HUES6 (cell line): Measurements from ENCODE around the gene HNMT.
A peak's percentile ranks its signal among the peaks of the same experiment; 100 is the strongest.
"Not testable (repeated sequence)": the region's sequence is repeated elsewhere in the genome, so short reads cannot be mapped to it uniquely, and the experiment has no call there.

Experiments
- H3K27ac ChIP-seq: 2 replicates; pipeline ENCODE4 v1.7.0; 2013; ENCODE audit warnings: low read depth, mild to moderate bottlenecking, low read length, inconsistent platforms
- H3K27me3 ChIP-seq: 2 replicates; pipeline ENCODE4 v1.6.1; 2013; ENCODE audit warnings: low read length; ENCODE audit not compliant: control insufficient read depth, insufficient read depth
- H3K36me3 ChIP-seq: 2 replicates; pipeline ENCODE4 v1.6.1; 2013; ENCODE audit warnings: low read length; ENCODE audit not compliant: control insufficient read depth, insufficient read depth
- H3K4me1 ChIP-seq: 2 replicates; pipeline ENCODE4 v1.6.1; 2013; ENCODE audit warnings: low read length; ENCODE audit not compliant: control insufficient read depth, insufficient read depth
- H3K4me3 ChIP-seq: 2 replicates; pipeline ENCODE4 v1.5.1; 2013; ENCODE audit warnings: low read depth, low read length
- H3K9ac ChIP-seq: one replicate; pipeline ENCODE4 v1.6.1; 2013; ENCODE audit warnings: mild to moderate bottlenecking, low read length
- H3K9me3 ChIP-seq: 2 replicates; pipeline ENCODE4 v1.6.1; 2013; ENCODE audit warnings: low read depth, low read length; ENCODE audit not compliant: control insufficient read depth, insufficient read depth

HNMT gene

DNA sequence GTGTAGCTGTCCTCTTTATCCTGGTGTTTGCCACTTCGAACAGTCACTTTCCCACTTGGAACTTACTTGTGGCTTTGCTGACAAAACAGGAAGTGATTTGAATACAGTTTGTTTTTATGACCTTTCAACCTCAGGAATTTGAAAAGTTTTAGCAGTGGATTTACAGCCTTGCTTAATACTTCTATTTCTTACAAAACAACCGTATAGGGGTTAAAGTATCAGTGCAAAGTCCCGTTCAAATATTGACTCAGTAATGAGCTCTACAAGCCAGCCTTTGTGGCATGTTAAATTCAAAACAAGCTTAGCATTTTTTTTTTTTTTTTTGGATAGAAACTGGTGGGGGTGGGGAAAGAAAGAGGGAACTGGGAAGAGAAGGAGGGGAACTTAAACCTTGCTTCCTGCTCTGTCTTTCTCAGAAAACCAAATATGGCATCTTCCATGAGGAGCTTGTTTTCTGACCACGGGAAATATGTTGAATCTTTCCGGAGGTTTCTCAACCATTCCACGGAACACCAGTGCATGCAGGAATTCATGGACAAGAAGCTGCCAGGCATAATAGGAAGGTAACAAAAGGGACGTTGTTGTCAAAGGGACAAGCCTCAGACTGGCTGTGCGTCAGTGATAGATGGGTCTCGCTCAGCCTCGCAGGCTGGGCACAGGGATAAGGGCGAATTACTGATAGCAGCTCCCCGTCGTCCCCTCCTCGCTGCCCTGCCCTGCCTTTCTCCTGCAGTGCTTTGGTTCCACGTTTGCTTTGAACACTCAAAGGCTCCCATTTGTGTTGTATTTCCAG lies at the start of gene HNMT:
Gene HNMT, plus strand, starts transcription at position 408 of the 793 bp plus-strand sequence. Its CDS starts 19 bp downstream, at position 427.
- H3K4me3 ChIP-seq: peak within 1 kb of the TSS; percentile 48
- no peaks in the 10 kb centered on the region for H3K27me3 ChIP-seq
- no peaks in the 10 kb centered on the region for H3K36me3 ChIP-seq
- no peaks in the 10 kb centered on the region; the same call in 1 of the 2 replicates for H3K9me3 ChIP-seq
- H3K4me1 ChIP-seq: peaks cover 21% of the 10 kb centered on the region
- H3K27ac ChIP-seq: peak within 1 kb of the TSS; percentile 72
- peak within 1 kb of the TSS; percentile 77 for H3K9ac ChIP-seq

- no peaks in the 10 kb centered on the region for H3K27me3 ChIP-seq
- no peak overlapping the region for H3K27ac ChIP-seq
- H3K4me1 ChIP-seq: no peaks in the 10 kb centered on the region
- no peak overlapping the region for H3K4me3 ChIP-seq
- no peaks in the 10 kb centered on the region for H3K9me3 ChIP-seq
- no peaks in the 10 kb centered on the region for H3K36me3 ChIP-seq
- H3K9ac ChIP-seq: no peak overlapping the region
Observed at GRCh38 chr2:137921105-137921880, 43.0 kb upstream of the HNMT start.

DNA sequence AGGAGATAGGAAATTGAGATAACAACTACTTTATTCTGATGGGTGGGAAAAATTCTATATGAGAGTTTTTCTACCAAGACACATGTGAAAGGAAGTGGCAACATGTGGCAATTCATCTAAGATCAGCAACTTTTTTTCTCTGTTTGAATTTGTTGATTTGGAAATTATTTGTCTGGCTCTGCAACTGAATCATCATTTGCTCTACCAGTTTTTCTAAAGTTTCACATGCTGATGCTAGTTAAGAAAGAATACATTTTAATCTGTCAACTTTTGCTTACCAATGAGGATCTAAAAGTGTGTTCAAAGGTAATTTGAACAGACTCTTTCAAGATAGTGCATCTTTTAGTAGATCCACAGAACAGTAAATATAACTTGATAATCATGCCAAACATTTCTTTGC lies 42.1 kb upstream of the HNMT start:
- H3K9me3 ChIP-seq, H3K27me3 ChIP-seq, H3K4me1 ChIP-seq, H3K27ac ChIP-seq, H3K4me3 ChIP-seq, H3K36me3 ChIP-seq, H3K9ac ChIP-seq: not testable (repeated sequence)

DNA sequence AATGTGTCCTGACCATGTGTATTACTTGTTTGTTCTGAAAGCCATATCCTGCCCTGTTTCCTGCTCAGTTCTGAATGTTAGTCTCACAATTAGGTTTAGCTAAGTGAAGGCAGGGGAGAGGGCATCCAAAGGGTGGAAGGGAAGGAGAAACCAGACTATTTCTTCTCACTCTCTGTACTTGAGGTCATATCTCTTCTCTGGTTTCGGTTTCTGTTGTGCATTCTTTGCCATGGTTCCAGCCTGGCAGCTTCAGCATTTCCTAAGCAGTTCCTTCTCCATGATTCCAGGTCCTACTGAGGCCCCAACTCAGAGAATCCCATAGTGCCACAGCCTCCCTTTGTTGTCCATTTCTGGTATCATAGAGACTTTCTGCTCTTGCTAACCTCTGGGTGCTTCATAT lies 40.3 kb upstream of the HNMT start:
- Histone ChIP-seq H3K4me3 (no peak overlapping the region), H3K4me1 (no peaks in the 10 kb centered on the region), H3K36me3 (no peaks in the 10 kb centered on the region), H3K27me3 (no peaks in the 10 kb centered on the region), H3K9me3 (no peaks in the 10 kb centered on the region), H3K9ac (no peak overlapping the region), H3K27ac (no peak overlapping the region)

DNA sequence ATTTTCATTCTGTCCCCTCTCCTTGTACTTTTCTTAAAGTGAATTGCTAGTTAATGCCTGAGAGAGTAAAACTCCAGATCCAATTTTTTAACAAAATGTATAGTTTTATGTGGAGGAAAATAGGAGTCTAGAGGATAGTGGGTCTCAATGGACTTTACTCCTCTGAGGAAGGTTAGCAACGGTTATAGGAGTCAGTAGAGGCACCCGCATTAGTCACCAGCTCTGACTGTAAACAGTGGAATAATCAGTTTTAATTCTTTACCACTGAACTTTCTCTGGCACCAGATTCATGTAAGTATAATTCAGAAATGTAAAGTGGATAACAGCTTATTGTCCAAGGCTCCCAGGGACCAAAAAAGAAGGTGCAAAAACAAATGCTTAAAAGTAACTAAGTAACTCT lies 38.7 kb upstream of the HNMT start:
- H3K4me3 ChIP-seq: no peak overlapping the region
- H3K27ac ChIP-seq: no peak overlapping the region
- H3K9me3 ChIP-seq: no peaks in the 10 kb centered on the region
- no peaks in the 10 kb centered on the region for H3K36me3 ChIP-seq
- H3K27me3 ChIP-seq: no peaks in the 10 kb centered on the region
- H3K9ac ChIP-seq: no peak overlapping the region
- H3K4me1 ChIP-seq: no peaks in the 10 kb centered on the region; the same call in 1 of the 2 replicates

GRCh38 chr2:137927846-137928245 lies 36.4 kb upstream of the HNMT start:
- Histone ChIP-seq H3K27me3 (no peaks in the 10 kb centered on the region), H3K27ac (no peak overlapping the region), H3K36me3 (no peaks in the 10 kb centered on the region), H3K9me3 (no peaks in the 10 kb centered on the region), H3K9ac (no peak overlapping the region), H3K4me1 (no peaks in the 10 kb centered on the region; the same call in 1 of the 2 replicates), H3K4me3 (no peak overlapping the region)

DNA sequence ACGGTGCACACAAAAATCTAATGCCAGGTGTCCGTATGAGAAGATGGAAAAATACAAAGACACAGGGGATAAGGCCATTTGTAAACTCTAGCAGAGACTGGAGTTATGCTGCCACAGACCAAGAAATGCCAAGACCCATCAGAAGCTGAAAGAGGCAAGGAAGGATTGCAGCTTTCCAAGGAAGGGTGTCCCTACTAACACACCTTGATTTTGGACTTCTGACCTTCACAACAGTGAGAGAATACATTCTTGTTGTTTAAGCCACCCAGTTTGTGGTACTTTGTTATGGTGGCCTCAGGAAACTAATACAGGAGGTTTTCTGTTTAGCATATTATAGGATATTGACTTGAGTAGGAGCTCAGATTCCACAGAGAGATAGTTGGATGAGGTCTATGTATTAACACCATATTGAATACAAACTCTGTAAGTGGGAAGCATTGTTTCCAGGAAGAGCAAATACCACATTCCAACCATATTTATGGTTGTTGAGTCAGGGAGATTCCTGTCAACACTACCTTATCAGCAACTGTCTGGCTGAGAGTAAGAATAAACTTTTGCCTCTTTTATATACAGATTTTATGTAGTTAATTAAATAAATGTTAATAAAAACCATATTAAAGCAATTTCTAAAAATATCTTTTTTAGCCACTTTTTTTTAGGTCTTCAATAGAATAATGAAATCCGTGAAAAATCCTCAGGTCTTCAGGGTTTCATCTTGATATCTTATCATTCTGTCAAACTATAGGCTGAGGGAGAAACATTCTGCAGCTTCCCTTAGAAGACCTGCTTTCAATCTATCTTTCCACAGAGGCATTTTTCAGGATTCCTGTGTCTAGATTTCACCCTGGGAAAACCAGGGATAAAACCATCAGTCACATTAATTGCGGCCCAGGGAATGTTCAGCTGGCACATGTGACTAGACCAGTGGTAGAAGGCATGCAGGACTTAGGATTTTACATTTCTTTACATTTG lies 35.4 kb upstream of the HNMT start:
- Histone ChIP-seq H3K27ac (peak overlapping the region; percentile 56; the same call in 1 of the 2 replicates), H3K4me1 (no peaks in the 10 kb centered on the region; the same call in 1 of the 2 replicates), H3K27me3 (no peaks in the 10 kb centered on the region), H3K4me3 (no peak overlapping the region), H3K36me3 (no peaks in the 10 kb centered on the region), H3K9ac (peak overlapping the region; percentile 37), H3K9me3 (no peaks in the 10 kb centered on the region)

- Histone ChIP-seq H3K9me3 (no peaks in the 10 kb centered on the region), H3K4me1 (no peaks in the 10 kb centered on the region; the same call in 1 of the 2 replicates), H3K9ac (peak overlapping the region; percentile 9), H3K27me3 (no peaks in the 10 kb centered on the region), H3K4me3 (no peak overlapping the region), H3K36me3 (no peaks in the 10 kb centered on the region), H3K27ac (peak overlapping the region; percentile 16; the same call in 1 of the 2 replicates)
Observed at GRCh38 chr2:137929519-137929916, 34.8 kb upstream of the HNMT start.

DNA sequence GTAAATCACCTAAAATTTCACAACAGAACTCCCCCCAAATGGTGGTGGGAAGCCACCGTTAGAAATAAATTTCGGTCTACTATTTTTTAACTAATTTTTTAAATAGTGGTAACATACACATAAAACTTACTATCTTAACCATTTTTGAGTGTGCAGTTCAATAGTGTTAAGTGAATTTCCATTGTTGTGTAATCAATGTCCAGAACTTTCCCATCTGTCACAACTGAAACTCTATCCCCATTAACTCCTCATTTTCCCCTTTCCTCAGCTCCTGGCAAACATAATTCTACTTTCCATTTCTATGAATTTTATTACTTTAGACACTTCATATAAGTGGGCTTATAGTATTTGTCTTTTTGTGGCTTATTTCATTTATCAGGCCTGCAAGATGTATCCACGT lies 34.1 kb upstream of the HNMT start:
- Histone ChIP-seq H3K27me3 (no peaks in the 10 kb centered on the region), H3K36me3 (no peaks in the 10 kb centered on the region), H3K4me3 (no peak overlapping the region), H3K27ac (no peak overlapping the region; the same call in 1 of the 2 replicates), H3K9me3 (no peaks in the 10 kb centered on the region), H3K9ac (no peak overlapping the region), H3K4me1 (no peaks in the 10 kb centered on the region; the same call in 1 of the 2 replicates)

DNA sequence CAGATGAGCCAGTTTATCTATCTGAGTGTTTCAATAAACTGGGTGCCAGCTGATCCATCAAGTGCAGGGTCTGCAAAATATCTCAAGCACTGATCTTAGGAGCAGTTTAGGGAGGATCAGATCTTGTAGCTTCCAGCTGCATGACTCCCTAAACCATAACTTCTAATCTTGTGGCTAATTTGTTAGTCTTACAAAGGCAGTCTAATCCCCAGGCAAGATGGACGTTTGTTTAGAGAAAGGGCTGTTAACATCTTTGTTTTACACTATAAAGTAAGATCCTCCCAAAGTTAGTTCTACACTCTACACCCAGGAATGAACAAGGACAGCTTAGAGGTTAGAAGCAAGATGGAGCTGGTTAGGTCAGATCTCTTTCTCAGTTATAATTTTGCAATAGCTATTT lies 28.7 kb upstream of the HNMT start:
- no peak overlapping the region for H3K9ac ChIP-seq
- H3K4me3 ChIP-seq: no peak overlapping the region
- H3K9me3 ChIP-seq: no peaks in the 10 kb centered on the region
- H3K36me3 ChIP-seq: no peaks in the 10 kb centered on the region
- no peaks in the 10 kb centered on the region for H3K27me3 ChIP-seq
- no peaks in the 10 kb centered on the region for H3K4me1 ChIP-seq
- H3K27ac ChIP-seq: no peak overlapping the region
